IPS-20b (cell line): ENCODE data around the gene RSRC1.
A peak's percentile ranks its signal among the peaks of the same experiment; 100 is the strongest.
"Not testable (repeated sequence)": the region's sequence is repeated elsewhere in the genome, so short reads cannot be mapped to it uniquely, and the experiment has no call there.

Experiments used
- H3K27ac ChIP-seq: one replicate; pipeline ENCODE4 v1.5.1; 2013; ENCODE audit warnings: low read length
- H3K27me3 ChIP-seq: 2 replicates; pipeline ENCODE4 v1.6.1; 2013; ENCODE audit warnings: mild to moderate bottlenecking, low read length, inconsistent platforms; ENCODE audit not compliant: insufficient read depth
- H3K36me3 ChIP-seq: 2 replicates; pipeline ENCODE4 v1.6.1; 2013; ENCODE audit warnings: low read depth, mild to moderate bottlenecking, inconsistent platforms, low read length, moderate library complexity; ENCODE audit not compliant: insufficient read depth
- H3K4me1 ChIP-seq: 2 replicates; pipeline ENCODE4 v1.6.1; 2013; ENCODE audit warnings: mild to moderate bottlenecking, control low read depth, inconsistent platforms, low read length, moderate library complexity; ENCODE audit not compliant: insufficient read depth
- H3K4me3 ChIP-seq: 2 replicates; pipeline ENCODE4 v1.5.1; 2013; ENCODE audit warnings: mild to moderate bottlenecking, low read length, inconsistent platforms
- H3K9ac ChIP-seq: 2 replicates; pipeline ENCODE4 v1.6.1; 2013; ENCODE audit warnings: low read depth, mild to moderate bottlenecking, inconsistent platforms, low read length, moderate library complexity
- H3K9me3 ChIP-seq: 2 replicates; pipeline ENCODE4 v1.6.1; 2013; ENCODE audit warnings: mild to moderate bottlenecking, low read depth, low read length, inconsistent platforms; ENCODE audit not compliant: insufficient read depth

RSRC1 gene

DNA sequence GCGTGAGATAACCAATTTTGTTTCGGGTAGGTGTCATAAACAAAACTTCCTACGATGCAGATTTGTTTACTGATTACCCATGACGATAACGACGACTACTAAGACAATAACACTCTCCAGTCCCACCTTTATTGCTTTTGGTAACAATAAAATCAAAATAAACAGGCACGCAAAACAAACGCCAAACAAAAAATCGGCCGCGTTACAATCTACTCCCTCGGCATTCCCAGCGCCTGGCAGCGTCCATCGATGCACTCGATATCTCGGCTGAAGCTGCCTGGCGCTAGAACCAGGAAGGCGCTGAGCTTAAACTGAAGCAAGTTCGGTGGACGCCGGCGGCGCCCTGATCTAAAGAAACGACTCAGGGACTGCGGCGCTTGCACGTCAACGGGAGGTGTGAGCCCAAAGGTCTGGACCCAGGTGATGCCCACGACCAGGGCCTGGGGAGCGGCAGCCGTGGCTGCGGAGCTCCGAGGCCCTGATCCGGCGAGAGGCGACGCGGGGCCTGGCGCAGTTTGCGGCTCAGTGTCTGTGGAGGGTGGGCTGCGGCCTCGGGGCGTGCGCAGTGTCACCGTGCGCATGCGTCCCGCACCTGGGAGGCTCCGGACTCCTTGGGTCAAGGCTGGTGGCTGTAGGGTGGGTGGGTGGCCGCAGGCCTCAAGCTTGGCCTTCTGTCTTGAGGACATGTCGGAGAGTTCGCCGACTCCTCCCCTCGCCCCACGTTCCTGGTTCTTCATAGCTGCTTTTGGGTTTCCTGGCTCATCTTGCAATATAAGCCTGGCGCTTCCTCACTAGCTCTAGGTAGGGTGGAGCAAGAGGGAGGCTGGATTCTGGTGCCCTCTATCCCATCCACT, at the start of gene RSRC1:
Gene RSRC1, plus strand, starts transcription at position 286 of the 854 bp plus-strand sequence. CDS start 12,016 bp downstream, outside the sequence.
- Histone ChIP-seq H3K4me1 (no peaks in the 10 kb centered on the region; the same call in 1 of the 2 replicates), H3K27ac (peak within 1 kb of the TSS; percentile 13), H3K9ac (peak within 1 kb of the TSS; percentile 82; the same call in 1 of the 2 replicates)

GRCh38 chr3:158065574-158065973, 44.3 kb upstream of the RSRC1 start:
- not testable (repeated sequence) for H3K9me3 ChIP-seq, H3K4me1 ChIP-seq, H3K36me3 ChIP-seq, H3K9ac ChIP-seq, H3K4me3 ChIP-seq, H3K27me3 ChIP-seq, H3K27ac ChIP-seq

More for the DNA sequence above, at the start of gene RSRC1:
- Histone ChIP-seq H3K36me3 (no peaks in the 10 kb centered on the region), H3K27me3 (peaks cover 48% of the 10 kb centered on the region), H3K9me3 (no peaks in the 10 kb centered on the region), H3K4me3 (peak within 1 kb of the TSS; percentile 91)

GRCh38 chr3:158072790-158073189, 37.1 kb upstream of the RSRC1 start:
- no peak overlapping the region for H3K4me3 ChIP-seq
- H3K36me3 ChIP-seq, result no peaks in the 10 kb centered on the region
- H3K9me3 ChIP-seq, result no peaks in the 10 kb centered on the region
- H3K4me1 ChIP-seq, result no peaks in the 10 kb centered on the region
- H3K9ac ChIP-seq, result no peak overlapping the region
- no peak overlapping the region for H3K27ac ChIP-seq
- H3K27me3 ChIP-seq, result no peaks in the 10 kb centered on the region

DNA sequence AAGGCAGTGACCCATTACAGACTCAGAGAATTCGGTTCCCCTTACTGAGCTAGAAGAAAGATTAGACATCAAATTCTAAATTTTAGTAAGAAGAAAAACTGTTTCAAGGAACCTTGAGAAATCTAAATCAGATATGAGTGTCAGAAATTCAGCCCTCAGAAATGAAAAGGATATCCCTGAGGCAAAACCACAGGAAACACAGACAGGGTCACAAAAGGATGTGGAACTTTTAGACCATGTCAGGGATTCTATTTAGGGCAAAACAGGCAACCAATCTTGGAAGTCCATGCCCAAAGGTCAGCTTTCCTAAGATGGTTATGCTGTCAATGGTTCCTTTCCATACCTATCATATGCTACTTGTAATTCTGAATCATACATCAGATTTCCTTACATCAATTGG, 35.3 kb upstream of the RSRC1 start:
- H3K27ac ChIP-seq, result no peak overlapping the region
- no peaks in the 10 kb centered on the region for H3K9me3 ChIP-seq
- H3K4me3 ChIP-seq, result no peak overlapping the region
- no peaks in the 10 kb centered on the region for H3K4me1 ChIP-seq
- no peaks in the 10 kb centered on the region for H3K27me3 ChIP-seq
- no peaks in the 10 kb centered on the region for H3K36me3 ChIP-seq
- H3K9ac ChIP-seq, result no peak overlapping the region

- H3K9me3 ChIP-seq, result no peaks in the 10 kb centered on the region
- H3K4me1 ChIP-seq, result no peaks in the 10 kb centered on the region
- no peaks in the 10 kb centered on the region for H3K36me3 ChIP-seq
- H3K9ac ChIP-seq, result no peak overlapping the region
- no peak overlapping the region for H3K4me3 ChIP-seq
- no peaks in the 10 kb centered on the region for H3K27me3 ChIP-seq
- no peak overlapping the region for H3K27ac ChIP-seq
Observed at GRCh38 chr3:158079599-158079998, 30.3 kb upstream of the RSRC1 start.

DNA sequence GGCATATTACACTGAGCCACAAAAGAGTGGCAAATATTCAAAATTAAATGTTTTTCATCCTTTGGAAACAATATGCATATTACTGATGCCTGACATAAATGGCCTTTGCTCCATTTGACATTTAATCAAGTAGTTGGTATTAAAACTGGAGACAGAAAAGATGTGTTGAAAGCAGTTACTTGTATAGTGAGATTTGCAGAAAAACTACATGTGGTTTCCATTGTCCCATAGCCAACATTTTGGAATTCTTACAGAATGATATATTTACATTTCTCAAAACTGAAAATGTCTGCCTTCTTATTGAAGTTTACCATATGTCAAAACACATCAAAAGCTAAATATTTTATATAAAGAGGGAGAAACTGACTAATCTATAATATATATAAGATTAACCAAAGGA, 25.2 kb upstream of the RSRC1 start:
- H3K27ac ChIP-seq, result no peak overlapping the region
- H3K27me3 ChIP-seq, result peaks cover 12% of the 10 kb centered on the region; the same call in 1 of the 2 replicates
- H3K36me3 ChIP-seq, result no peaks in the 10 kb centered on the region
- H3K4me1 ChIP-seq, result no peaks in the 10 kb centered on the region
- no peak overlapping the region for H3K4me3 ChIP-seq
- H3K9me3 ChIP-seq, result no peaks in the 10 kb centered on the region
- H3K9ac ChIP-seq, result no peak overlapping the region

DNA sequence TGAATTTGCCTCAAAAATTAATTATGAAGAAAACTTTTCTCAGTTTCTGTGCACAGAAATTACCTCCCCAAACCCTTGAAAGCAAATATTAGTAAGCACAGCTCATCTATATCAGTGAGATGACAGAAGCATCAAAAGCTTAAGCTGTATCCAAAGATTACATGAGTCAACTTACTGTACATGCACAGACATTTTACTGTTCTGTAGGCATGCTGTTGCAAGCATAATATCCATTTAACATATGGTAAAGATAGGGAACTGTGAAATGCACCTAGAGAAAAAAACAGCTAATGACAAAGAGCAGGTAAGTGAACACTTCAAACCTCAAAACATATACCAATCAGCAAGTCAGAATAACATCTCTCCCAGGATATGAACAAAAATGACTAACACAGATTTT, 24.5 kb upstream of the RSRC1 start:
- Histone ChIP-seq H3K9me3 (no peaks in the 10 kb centered on the region), H3K4me1 (no peaks in the 10 kb centered on the region), H3K36me3 (no peaks in the 10 kb centered on the region), H3K9ac (no peak overlapping the region), H3K27me3 (peaks cover 19% of the 10 kb centered on the region; the same call in 1 of the 2 replicates), H3K4me3 (no peak overlapping the region), H3K27ac (no peak overlapping the region)

DNA sequence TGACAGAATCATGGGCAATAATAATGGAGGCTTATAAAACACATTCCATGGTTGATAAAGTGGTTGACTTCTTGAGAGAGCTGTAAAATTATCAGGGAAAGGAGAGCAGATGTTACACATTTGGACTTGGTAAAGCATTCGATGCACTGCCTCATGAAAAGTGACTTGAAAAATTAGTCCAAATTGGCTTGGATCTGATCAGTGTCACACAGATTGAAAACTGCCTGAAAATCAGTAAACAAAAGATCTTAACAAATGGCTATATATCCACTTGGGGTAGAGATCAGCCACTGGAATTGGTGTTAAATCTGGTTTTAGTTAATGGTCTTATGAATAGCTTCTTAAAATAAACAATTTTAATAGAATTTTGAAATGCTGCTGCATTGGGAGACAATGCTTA, 24.0 kb upstream of the RSRC1 start:
- no peak overlapping the region for H3K4me3 ChIP-seq
- no peak overlapping the region for H3K27ac ChIP-seq
- no peaks in the 10 kb centered on the region for H3K9me3 ChIP-seq
- H3K4me1 ChIP-seq, result no peaks in the 10 kb centered on the region
- no peaks in the 10 kb centered on the region for H3K36me3 ChIP-seq
- no peak overlapping the region for H3K9ac ChIP-seq
- H3K27me3 ChIP-seq, result peaks cover 24% of the 10 kb centered on the region; the same call in 1 of the 2 replicates

DNA sequence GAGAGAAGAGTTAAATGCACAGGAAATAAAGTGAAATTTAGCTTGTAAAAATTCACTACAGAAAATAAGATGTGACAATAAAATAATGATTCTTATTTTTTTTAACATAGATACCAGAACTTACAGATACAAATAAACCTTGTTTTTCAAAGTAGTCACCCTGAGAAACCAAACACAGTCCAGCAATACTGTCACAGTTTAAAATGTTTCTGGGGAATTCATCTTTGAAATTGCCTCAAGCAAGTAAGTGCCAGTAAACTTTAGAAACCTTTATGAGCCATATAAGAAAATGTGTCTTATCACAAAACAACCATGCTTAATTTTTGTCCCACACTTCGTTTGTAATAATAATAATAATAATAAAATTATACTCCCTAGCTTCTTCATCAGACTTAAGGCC, 23.5 kb upstream of the RSRC1 start:
- Histone ChIP-seq H3K4me1 (no peaks in the 10 kb centered on the region), H3K27ac (no peak overlapping the region), H3K36me3 (no peaks in the 10 kb centered on the region), H3K27me3 (peaks cover 27% of the 10 kb centered on the region; the same call in 1 of the 2 replicates), H3K9ac (no peak overlapping the region), H3K4me3 (no peak overlapping the region), H3K9me3 (no peaks in the 10 kb centered on the region)

GRCh38 chr3:158086776-158087175, 23.1 kb upstream of the RSRC1 start:
- Histone ChIP-seq H3K4me3 (no peak overlapping the region), H3K27ac (no peak overlapping the region), H3K27me3 (peaks cover 31% of the 10 kb centered on the region), H3K9ac (no peak overlapping the region), H3K36me3 (no peaks in the 10 kb centered on the region), H3K4me1 (no peaks in the 10 kb centered on the region), H3K9me3 (no peaks in the 10 kb centered on the region)

GRCh38 chr3:158091531-158091930, 18.4 kb upstream of the RSRC1 start:
- Histone ChIP-seq H3K4me3 (no peak overlapping the region), H3K27me3 (peaks cover 79% of the 10 kb centered on the region), H3K36me3 (no peaks in the 10 kb centered on the region), H3K9ac (no peak overlapping the region), H3K9me3 (no peaks in the 10 kb centered on the region; the same call in 1 of the 2 replicates), H3K4me1 (no peaks in the 10 kb centered on the region; the same call in 1 of the 2 replicates), H3K27ac (no peak overlapping the region)

DNA sequence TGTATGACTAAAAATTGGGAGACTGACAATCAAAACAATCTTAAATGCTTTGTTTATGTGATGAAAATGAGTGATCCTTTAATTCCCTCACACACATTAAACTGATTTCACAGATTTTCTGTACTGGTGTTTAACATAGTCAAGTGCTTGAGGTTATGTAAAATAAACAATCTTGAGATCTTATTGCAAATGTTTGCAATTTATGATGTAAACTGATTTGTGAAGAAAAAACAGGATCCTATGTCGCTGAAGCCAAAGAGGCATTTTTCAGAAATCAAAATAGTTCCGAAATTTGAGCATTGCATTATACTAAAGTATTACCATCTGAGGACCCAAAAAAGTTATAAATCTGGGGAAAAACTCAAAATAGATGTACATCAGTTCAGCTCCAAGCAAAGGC, 16.4 kb upstream of the RSRC1 start:
- no peak overlapping the region for H3K27ac ChIP-seq
- peaks cover 97% of the 10 kb centered on the region for H3K27me3 ChIP-seq
- H3K9me3 ChIP-seq, result no peaks in the 10 kb centered on the region; the same call in 1 of the 2 replicates
- H3K4me3 ChIP-seq, result no peak overlapping the region
- no peaks in the 10 kb centered on the region for H3K36me3 ChIP-seq
- peaks cover 3% of the 10 kb centered on the region; the same call in 1 of the 2 replicates for H3K4me1 ChIP-seq
- no peak overlapping the region for H3K9ac ChIP-seq
